SK-N-SH (cell line): ENCODE measurements around the gene SPRR2A. TPM values are rescaled to one million over a fixed set of nuclear protein-coding genes. Genes with fewer than 3 reads are reported as not detected.

Source experiments
- CTCF ChIA-PET: fragments of 300-600, 350-600 bp; formaldehyde crosslinking; extraction: SDS; loops from one replicate; lab custom pipeline; 2021; lab: Yijun Ruan, JAX
- POLR2A ChIA-PET: fragments of 350-600 bp; sonication (Branson Sonifier 250); formaldehyde crosslinking; extraction: SDS; loops from one replicate; lab custom pipeline; 2020; ENCODE audit warnings: antibody characterized with exemption, inconsistent platforms; lab: Yijun Ruan, JAX
- DNase-seq: peaks from one replicate; pipeline ENCODE4 v3.0.0; 2012
- H2AFZ ChIP-seq: fragments of 200-600 bp; sonication (generic); 2 replicates; pipeline ENCODE4 v1.8.1; 2016; ENCODE audit warnings: antibody characterized with exemption, mild to moderate bottlenecking, low read depth
- H3F3A ChIP-seq: fragments of 200-600 bp; sonication (generic); replicated peaks from 2 replicates; pipeline ENCODE3; 2016; ENCODE audit warnings: antibody characterized with exemption, mild to moderate bottlenecking; ENCODE audit not compliant: insufficient read depth
- H3K27ac ChIP-seq, 2 experiments: fragments of 200-500 bp in 1 of 2; fragments of 200-600 bp in 1 of 2; sonication (Bioruptor generic) in 1 of 2; sonication (generic), shearing (Covaris generic) in 1 of 2; 2 replicates each; pipeline versions ENCODE4 v1.5.1 to v1.6.1; 2014 to 2016; ENCODE audit warnings: low read depth in 2 of 2, inconsistent platforms in 1 of 2, low read length in 1 of 2, mild to moderate bottlenecking in 1 of 2, mixed read lengths in 1 of 2
- H3K27me3 ChIP-seq: fragments of 200-600 bp; sonication (generic), shearing (Covaris generic); 2 replicates; pipeline ENCODE4 v1.6.1; 2016; ENCODE audit warnings: mixed run types; ENCODE audit not compliant: insufficient read depth
- H3K36me3 ChIP-seq, 2 experiments: fragments of 200-500 bp in 1 of 2; fragments of 200-600 bp in 1 of 2; sonication (Bioruptor generic) in 1 of 2; sonication (generic) in 1 of 2; replicated peaks in 1 of 2; 2 replicates each; pipeline versions ENCODE3 to v1.5.1; 2014 to 2016; ENCODE audit warnings: low read length in 1 of 2, mild to moderate bottlenecking in 1 of 2; ENCODE audit not compliant: insufficient read depth in 2 of 2, control insufficient read depth in 1 of 2
- H3K4me1 ChIP-seq, 2 experiments: fragments of 200-500 bp in 1 of 2; fragments of 200-600 bp in 1 of 2; sonication (Bioruptor generic) in 1 of 2; sonication (generic), shearing (Covaris generic) in 1 of 2; 2 replicates each; pipeline versions ENCODE4 v1.5.1 to v1.6.1; 2014 to 2016; ENCODE audit warnings: low read depth in 1 of 2, low read length in 1 of 2, mixed run types in 1 of 2; ENCODE audit not compliant: insufficient read depth in 2 of 2, control insufficient read depth in 1 of 2
- H3K4me2 ChIP-seq: fragments of 200-600 bp; sonication (generic), shearing (Covaris generic); 2 replicates; pipeline ENCODE4 v1.6.1; 2017; ENCODE audit warnings: mixed run types
- H3K4me3 ChIP-seq, 2 experiments: fragments of 200-500 bp in 1 of 2; fragments of 200-600 bp in 1 of 2; sonication (Bioruptor generic) in 1 of 2; sonication (generic), shearing (Covaris generic) in 1 of 2; 2 replicates each; pipeline versions ENCODE4 v1.5.1 to v1.8.1; 2014 to 2016; ENCODE audit warnings: low read depth in 2 of 2, inconsistent platforms in 1 of 2, low read length in 1 of 2, mild to moderate bottlenecking in 1 of 2, mixed read lengths in 1 of 2, moderate library complexity in 1 of 2
- H3K79me2 ChIP-seq: fragments of 200-600 bp; sonication (generic); 2 replicates; pipeline ENCODE4 v1.8.1; 2017; ENCODE audit warnings: mild to moderate bottlenecking; ENCODE audit not compliant: insufficient read depth
- H3K9ac ChIP-seq: fragments of 200-600 bp; sonication (generic); 2 replicates; pipeline ENCODE4 v1.6.1; 2017; ENCODE audit warnings: mixed run types
- H3K9me2 ChIP-seq: fragments of 200-600 bp; sonication (generic); 2 replicates; pipeline ENCODE4 v1.6.1; 2017; ENCODE audit warnings: mixed run types
- H3K9me3 ChIP-seq: fragments of 200-600 bp; sonication (generic); 2 replicates; pipeline ENCODE4 v1.6.1; 2017; ENCODE audit warnings: mixed run types, mild to moderate bottlenecking, moderate library complexity
- H4K20me1 ChIP-seq: fragments of 200-600 bp; sonication (generic); 2 replicates; pipeline ENCODE4 v1.6.1; 2017; ENCODE audit warnings: mild to moderate bottlenecking, mixed run types; ENCODE audit not compliant: insufficient read depth
- CHD2 ChIP-seq: fragments of 150-350 bp; IDR thresholded peaks from 2 replicates; pipeline ENCODE4 v1.6.1; 2018; ENCODE audit warnings: low read length; ENCODE audit not compliant: partially characterized antibody
- CTCF ChIP-seq: fragments of 200-600 bp; sonication (generic); IDR thresholded peaks from 2 replicates; pipeline ENCODE4 v1.6.1; 2017; ENCODE audit warnings: antibody characterized with exemption, mild to moderate bottlenecking, moderate library complexity
- ELF1 ChIP-seq: IDR thresholded peaks from 2 replicates; pipeline ENCODE4 v1.4.0; 2012
- EZH2phosphoT487 ChIP-seq: fragments of 200-600 bp; sonication (generic); IDR thresholded peaks from 2 replicates; pipeline ENCODE4 v1.6.1; 2017; ENCODE audit warnings: low read depth, mixed run types, mild to moderate bottlenecking, antibody characterized with exemption, moderate library complexity, borderline replicate concordance
- FOSL2 ChIP-seq: IDR thresholded peaks from 2 replicates; pipeline ENCODE4 v1.4.0; 2012; ENCODE audit warnings: low read depth, mild to moderate bottlenecking, moderate library complexity, borderline replicate concordance
- FOXM1 ChIP-seq: IDR thresholded peaks from 2 replicates; pipeline ENCODE4 v1.4.0; 2012; ENCODE audit warnings: low read depth, mild to moderate bottlenecking
- GATA2 ChIP-seq: sonication (generic); formaldehyde crosslinking; IDR thresholded peaks from 2 replicates; pipeline ENCODE4 v1.5.0; 2020; ENCODE audit warnings: mild to moderate bottlenecking, missing genetic modification reagents
- JUND ChIP-seq: IDR thresholded peaks from 2 replicates; pipeline ENCODE4 v1.4.0; 2012
- MAX ChIP-seq: IDR thresholded peaks from 2 replicates; pipeline ENCODE4 v1.4.0; 2012; ENCODE audit warnings: low read depth
- NRF1 ChIP-seq: IDR thresholded peaks from 2 replicates; pipeline ENCODE4 v1.6.1; 2012; ENCODE audit warnings: low read depth, mild to moderate bottlenecking, low read length
- POLR2AphosphoS5 ChIP-seq: IDR thresholded peaks from 2 replicates; pipeline ENCODE4 v1.6.1; 2012; ENCODE audit warnings: low read depth, low read length
- RCOR1 ChIP-seq: fragments of 150-350 bp; IDR thresholded peaks from 2 replicates; pipeline ENCODE4 v1.6.1; 2017; ENCODE audit warnings: antibody characterized with exemption, low read length
- REST ChIP-seq: IDR thresholded peaks from 2 replicates; pipeline ENCODE4 v1.6.1; 2012; ENCODE audit warnings: mild to moderate bottlenecking, low read depth, low read length, moderate library complexity
- RXRA ChIP-seq: IDR thresholded peaks from 2 replicates; pipeline ENCODE4 v1.4.0; 2012; ENCODE audit warnings: low read depth, mild to moderate bottlenecking, borderline replicate concordance
- SIN3A ChIP-seq: IDR thresholded peaks from 2 replicates; pipeline ENCODE4 v1.6.1; 2012; ENCODE audit warnings: low read depth, mild to moderate bottlenecking, low read length, moderate library complexity, borderline replicate concordance
- TAF1 ChIP-seq: IDR thresholded peaks from 2 replicates; pipeline ENCODE4 v1.6.1; 2012; ENCODE audit warnings: low read depth, mild to moderate bottlenecking, low read length, moderate library complexity, borderline replicate concordance
- TCF12 ChIP-seq: IDR thresholded peaks from 2 replicates; pipeline ENCODE4 v1.4.0; 2012
- TEAD4 ChIP-seq: IDR thresholded peaks from 2 replicates; pipeline ENCODE4 v1.4.0; 2012; ENCODE audit warnings: mild to moderate bottlenecking, borderline replicate concordance; ENCODE audit not compliant: insufficient read depth
- USF2 ChIP-seq: fragments of 150-350 bp; IDR thresholded peaks from 2 replicates; pipeline ENCODE4 v1.6.1; 2017; ENCODE audit warnings: antibody characterized with exemption, low read length, low read depth, borderline replicate concordance
- WGBS: methylation state at CpG from one replicate; pipeline ENCODE4 v1.1.6; 2017; ENCODE audit warnings: low lambda C conversion rate; 5-methylcytosine and 5-hydroxymethylcytosine counted together
- polyA plus RNA-seq, 3 experiments: library from polyadenylated mRNA; depleted of rRNA; stranded (reverse); fragments of >200 nt; gene quantifications; 2 replicates each; pipeline ENCODE4 v1.2.3, GENCODE V29; 2012

SPRR2A gene
- polyA plus RNA-seq, 1 of the 3 experiments (the other 2 are of a cell fraction): not detected

- CTCF ChIA-PET: no interaction called here
- TF ChIP-seq RXRA (no peak), CHD2 (no peak), FOSL2 (no peak), REST (no peak), JUND (no peak), TAF1 (no peak), GATA2 (CRISPR knock-in tag) (no peak), USF2 (no peak)
- Histone ChIP-seq H3K4me1 (no peaks in the 10 kb centered on the region), H3K36me3 (no peaks in the 10 kb centered on the region), H3K79me2 (no peaks in the 10 kb centered on the region), H3K27ac (no peak overlapping the region), H3K9ac (no peak overlapping the region), H4K20me1 (no peaks in the 10 kb centered on the region), H3F3A (no peaks in the 10 kb centered on the region), H2AFZ (no peak overlapping the region), H3K27me3 (no peaks in the 10 kb centered on the region; the same call in 1 of the 2 replicates), H3K4me3 (no peak overlapping the region), H3K4me2 (no peak overlapping the region), H3K9me3 (no peaks in the 10 kb centered on the region), H3K9me2 (no peaks in the 10 kb centered on the region)
- 0% methylated on average over 1 of the region's 1 CpG for WGBS
- POLR2A ChIA-PET: no interaction called here
- DNase-seq: no peak
These were observed 31.5 kb downstream of the SPRR2A start for GRCh38 chr1:153025797-153026196.

- WGBS: 0% methylated on average over 1 of the region's 1 CpG
- Histone ChIP-seq H3K9me2 (no peaks in the 10 kb centered on the region), H3K4me1 (no peaks in the 10 kb centered on the region), H3K27ac (no peak overlapping the region), H3F3A (no peaks in the 10 kb centered on the region), H4K20me1 (no peaks in the 10 kb centered on the region), H3K9me3 (no peaks in the 10 kb centered on the region), H3K36me3 (no peaks in the 10 kb centered on the region), H3K4me3 (no peak overlapping the region), H3K27me3 (no peaks in the 10 kb centered on the region; the same call in 1 of the 2 replicates), H2AFZ (no peak overlapping the region), H3K4me2 (no peak overlapping the region), H3K79me2 (no peaks in the 10 kb centered on the region), H3K9ac (no peak overlapping the region)
- TF ChIP-seq TEAD4: no peak
- no peak for TF ChIP-seq EZH2phosphoT487
- TF ChIP-seq ELF1: no peak
- TF ChIP-seq RCOR1: no peak
- TF ChIP-seq POLR2AphosphoS5: no peak
- TF ChIP-seq NRF1: no peak
- TF ChIP-seq GATA2 (CRISPR knock-in tag): no peak
- no peak for TF ChIP-seq FOSL2
- no peak for TF ChIP-seq TCF12
- no peak for TF ChIP-seq RXRA
- TF ChIP-seq REST: no peak
- no peak for TF ChIP-seq SIN3A
- TF ChIP-seq CTCF: no peak
- TF ChIP-seq MAX: no peak
- no peak for TF ChIP-seq FOXM1
- POLR2A ChIA-PET: no interaction called here
- CTCF ChIA-PET: no interaction called here
- DNase-seq: no peak
These were observed 32.9 kb downstream of the SPRR2A start for GRCh38 chr1:153024413-153024812.
